RPMI8226 (cell line): Measurements from ENCODE around the gene KCNH8.
A peak's percentile ranks its signal among the peaks of the same experiment; 100 is the strongest.

Source experiments
- DNase-seq: peaks from one replicate; pipeline ENCODE4 v3.0.0-alpha.2; 2015

The KCNH8 gene

GRCh38 chr3:19506171-19506570 is 357.9 kb downstream of the KCNH8 start:
- DNase-seq = no peak

GRCh38 chr3:19522305-19522704 is 374.0 kb downstream of the KCNH8 start:
- DNase-seq = no peak

- no peak for DNase-seq
Observed at GRCh38 chr3:19526071-19526470, 377.8 kb downstream of the KCNH8 start.

- no peak for DNase-seq
Observed at GRCh38 chr3:19527746-19528145, 379.4 kb downstream of the KCNH8 start.

- DNase-seq = no peak
Observed at GRCh38 chr3:19531426-19531825, 383.1 kb downstream of the KCNH8 start.

- DNase-seq = peak; percentile 4
Observed at GRCh38 chr3:19539518-19540392, 391.4 kb downstream of the KCNH8 start.

GRCh38 chr3:19540464-19540863 is 392.2 kb downstream of the KCNH8 start:
- DNase-seq = no peak

GRCh38 chr3:19541284-19541683 is 393.0 kb downstream of the KCNH8 start:
- no peak for DNase-seq

GRCh38 chr3:19543212-19543841 is 395.0 kb downstream of the KCNH8 start:
- DNase-seq = peak; percentile 3

GRCh38 chr3:19547665-19548464 is 399.6 kb downstream of the KCNH8 start:
- no peak for DNase-seq

GRCh38 chr3:19559724-19560442 is 411.6 kb downstream of the KCNH8 start:
- DNase-seq = peak; percentile 8

- DNase-seq = no peak
Observed at GRCh38 chr3:19573644-19574043, 425.3 kb downstream of the KCNH8 start.

GRCh38 chr3:19574268-19574667 is 426.0 kb downstream of the KCNH8 start:
- DNase-seq = no peak

GRCh38 chr3:19576343-19576742 is 428.0 kb downstream of the KCNH8 start:
- DNase-seq = no peak
